NOMO-1 treated with dmso at 0.1 percent for 144 hours (cell line): ENCODE results near the gene INPP4B.
"Not testable (repeated sequence)": the region's sequence is repeated elsewhere in the genome, so short reads cannot be mapped to it uniquely, and the experiment has no call there.

Experiments
- DNase-seq: peaks from one replicate; lab custom pipeline; 2025; ENCODE audit not compliant: unreplicated experiment; lab: John Stamatoyannopoulos, UW

Gene INPP4B

GRCh38 chr4:142687547-142688275, 158.4 kb downstream of the INPP4B start:
- DNase-seq: no peak

GRCh38 chr4:142686081-142686480, 160.0 kb downstream of the INPP4B start:
- DNase-seq: no peak

GRCh38 chr4:142683997-142684396, 162.1 kb downstream of the INPP4B start:
- DNase-seq: no peak

- no peak for DNase-seq
Observed at GRCh38 chr4:142683503-142683902, 162.6 kb downstream of the INPP4B start.

GRCh38 chr4:142671516-142671915, 174.6 kb downstream of the INPP4B start:
- DNase-seq: no peak

GRCh38 chr4:142663828-142664227, 182.3 kb downstream of the INPP4B start:
- DNase-seq: no peak

GRCh38 chr4:142660728-142661127, 185.4 kb downstream of the INPP4B start:
- DNase-seq: no peak

GRCh38 chr4:142656178-142656577, 189.9 kb downstream of the INPP4B start:
- no peak for DNase-seq

GRCh38 chr4:142648378-142648777, 197.7 kb downstream of the INPP4B start:
- DNase-seq: no peak

- DNase-seq: no peak
Observed at GRCh38 chr4:142645475-142646108, 200.5 kb downstream of the INPP4B start.

GRCh38 chr4:142644628-142645027, 201.5 kb downstream of the INPP4B start:
- DNase-seq: not testable (repeated sequence)

- no peak for DNase-seq
Observed at GRCh38 chr4:142637614-142638013, 208.5 kb downstream of the INPP4B start.

- DNase-seq: no peak
Observed at GRCh38 chr4:142631836-142632235, 214.3 kb downstream of the INPP4B start.

- no peak for DNase-seq
Observed at GRCh38 chr4:142615324-142615665, 230.8 kb downstream of the INPP4B start.

- no peak for DNase-seq
Observed at GRCh38 chr4:142614621-142615323, 231.3 kb downstream of the INPP4B start.

GRCh38 chr4:142607976-142608375, 238.1 kb downstream of the INPP4B start:
- DNase-seq: no peak

- no peak for DNase-seq
Observed at GRCh38 chr4:142600952-142601351, 245.1 kb downstream of the INPP4B start.

GRCh38 chr4:142598132-142598531, 248.0 kb downstream of the INPP4B start:
- DNase-seq: no peak

GRCh38 chr4:142596595-142596994, 249.5 kb downstream of the INPP4B start:
- DNase-seq: no peak

GRCh38 chr4:142596121-142596520, 250.0 kb downstream of the INPP4B start:
- DNase-seq: no peak

GRCh38 chr4:142595222-142595871, 250.8 kb downstream of the INPP4B start:
- no peak for DNase-seq

- DNase-seq: no peak
Observed at GRCh38 chr4:142585411-142585810, 260.7 kb downstream of the INPP4B start.
